Smooth muscle cell (in vitro differentiated cells): ENCODE data around the gene KCNMB2. TPM values are rescaled to one million over a fixed set of nuclear protein-coding genes. Genes with fewer than 3 reads are reported as not detected.

Experiments used
- DNase-seq: peaks from one replicate; lab custom pipeline; 2025; ENCODE audit not compliant: unreplicated experiment; lab: John Stamatoyannopoulos, UW
- H2AFZ ChIP-seq: fragments of 200-600 bp; sonication (generic); 2 replicates; pipeline ENCODE4 v1.6.0; 2016; ENCODE audit warnings: antibody characterized with exemption, low read depth, mild to moderate bottlenecking
- H3F3A ChIP-seq: fragments of 200-600 bp; sonication (generic); 2 replicates; pipeline ENCODE4 v1.6.0; 2017; ENCODE audit warnings: antibody characterized with exemption, low read depth
- H3K27ac ChIP-seq: fragments of 200-600 bp; sonication (generic); 2 replicates; pipeline ENCODE4 v1.5.1; 2016; ENCODE audit warnings: low read depth, mild to moderate bottlenecking
- H3K27me3 ChIP-seq: fragments of 200-600 bp; sonication (generic); 2 replicates; pipeline ENCODE4 v1.6.1; 2016; ENCODE audit warnings: low read depth, mild to moderate bottlenecking
- H3K36me3 ChIP-seq: fragments of 200-600 bp; sonication (generic); 2 replicates; pipeline ENCODE4 v1.5.1; 2016; ENCODE audit warnings: low read depth
- H3K4me1 ChIP-seq: fragments of 200-600 bp; sonication (generic); 2 replicates; pipeline ENCODE4 v1.5.1; 2016; ENCODE audit warnings: low read depth
- H3K4me2 ChIP-seq: fragments of 200-600 bp; sonication (generic); 2 replicates; pipeline ENCODE4 v1.6.0; 2016; ENCODE audit warnings: mild to moderate bottlenecking
- H3K4me3 ChIP-seq: fragments of 200-600 bp; sonication (generic); 2 replicates; pipeline ENCODE4 v1.5.1; 2016; ENCODE audit warnings: mild to moderate bottlenecking
- H3K79me2 ChIP-seq: fragments of 200-600 bp; sonication (generic); 2 replicates; pipeline ENCODE4 v1.6.0; 2016; ENCODE audit warnings: low read depth, mild to moderate bottlenecking
- H3K9ac ChIP-seq: fragments of 200-600 bp; sonication (generic); 2 replicates; pipeline ENCODE4 v1.6.0; 2016; ENCODE audit warnings: low read depth
- H3K9me3 ChIP-seq: fragments of 200-600 bp; sonication (generic); replicated peaks from 2 replicates; pipeline ENCODE4 v1.5.1; 2016; ENCODE audit warnings: low read depth
- H4K20me1 ChIP-seq: fragments of 200-600 bp; sonication (generic); 2 replicates; pipeline ENCODE4 v1.6.0; 2016; ENCODE audit warnings: low read depth
- WGBS: methylation state at CpG from one replicate; pipeline ENCODE4 v1.1.7; 2016; ENCODE audit warnings: low lambda C conversion rate; 5-methylcytosine and 5-hydroxymethylcytosine counted together
- polyA plus RNA-seq: library from polyadenylated mRNA; unstranded; fragments of >200 nt; fragmentation: Nextera tagmentation; extraction: Ambion mirVana; gene quantifications from 2 replicates; pipeline ENCODE4 v1.2.1, GENCODE V29; 2016
- total RNA-seq: library from RNA; depleted of rRNA; stranded (reverse); fragments of >200 nt; gene quantifications from 2 replicates; pipeline ENCODE4 v1.2.3, GENCODE V29; 2014
- TF ChIP-seq, protein P1 (sequence below): fragments of 200-600 bp; sonication (generic); IDR thresholded peaks from 2 replicates; pipeline ENCODE4 v1.5.1; 2017; ENCODE audit warnings: borderline replicate concordance, mild to moderate bottlenecking, antibody characterized with exemption; ENCODE audit not compliant: insufficient read depth, poor library complexity, severe bottlenecking

KCNMB2 gene
- total and polyA plus RNA-seq, 2 experiments from 2014 or later: 0.09 TPM; not detected in 1

DNA sequence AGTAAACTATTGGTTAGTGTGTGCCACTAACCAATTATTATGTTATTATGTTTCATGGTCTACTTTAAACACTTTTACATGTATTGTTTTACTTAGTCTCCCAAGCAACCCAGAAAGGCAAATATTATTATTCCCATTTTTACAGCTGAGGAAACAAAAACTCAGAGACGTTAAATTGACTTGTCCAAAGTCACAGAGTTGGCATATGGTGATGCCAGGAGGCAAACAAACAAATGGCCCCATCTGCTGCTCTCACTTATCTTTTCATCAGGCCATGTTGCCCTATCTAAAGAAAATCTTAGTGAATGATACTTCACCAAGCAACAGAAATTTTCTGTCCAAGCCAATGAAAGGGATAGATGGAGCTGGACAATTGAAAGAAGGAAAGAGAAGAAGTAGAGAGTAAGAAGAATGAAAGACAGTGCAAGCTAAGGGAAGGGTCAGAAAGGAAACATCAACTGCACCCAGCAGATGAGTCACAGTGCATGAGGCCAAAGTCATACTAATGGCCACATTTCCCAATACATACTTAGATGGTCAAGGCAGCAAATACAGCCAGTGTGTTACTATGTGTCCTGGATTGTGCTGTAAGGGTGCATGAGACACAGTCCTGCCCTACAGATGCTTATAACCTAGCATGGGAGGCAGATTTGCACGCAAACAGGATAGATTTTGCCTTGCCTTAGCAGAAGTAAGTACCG, 266.9 kb downstream of the KCNMB2 start:
- Histone ChIP-seq H3K36me3 (no peaks in the 10 kb centered on the region), H3F3A (no peaks in the 10 kb centered on the region), H3K27ac (no peak overlapping the region), H3K4me3 (no peak overlapping the region), H2AFZ (no peak overlapping the region), H3K4me1 (no peaks in the 10 kb centered on the region), H3K9me3 (no peaks in the 10 kb centered on the region), H3K4me2 (no peak overlapping the region), H4K20me1 (no peaks in the 10 kb centered on the region), H3K79me2 (no peaks in the 10 kb centered on the region), H3K27me3 (no peaks in the 10 kb centered on the region), H3K9ac (no peak overlapping the region)
- no peak for DNase-seq
- TF ChIP-seq, protein P1, sequence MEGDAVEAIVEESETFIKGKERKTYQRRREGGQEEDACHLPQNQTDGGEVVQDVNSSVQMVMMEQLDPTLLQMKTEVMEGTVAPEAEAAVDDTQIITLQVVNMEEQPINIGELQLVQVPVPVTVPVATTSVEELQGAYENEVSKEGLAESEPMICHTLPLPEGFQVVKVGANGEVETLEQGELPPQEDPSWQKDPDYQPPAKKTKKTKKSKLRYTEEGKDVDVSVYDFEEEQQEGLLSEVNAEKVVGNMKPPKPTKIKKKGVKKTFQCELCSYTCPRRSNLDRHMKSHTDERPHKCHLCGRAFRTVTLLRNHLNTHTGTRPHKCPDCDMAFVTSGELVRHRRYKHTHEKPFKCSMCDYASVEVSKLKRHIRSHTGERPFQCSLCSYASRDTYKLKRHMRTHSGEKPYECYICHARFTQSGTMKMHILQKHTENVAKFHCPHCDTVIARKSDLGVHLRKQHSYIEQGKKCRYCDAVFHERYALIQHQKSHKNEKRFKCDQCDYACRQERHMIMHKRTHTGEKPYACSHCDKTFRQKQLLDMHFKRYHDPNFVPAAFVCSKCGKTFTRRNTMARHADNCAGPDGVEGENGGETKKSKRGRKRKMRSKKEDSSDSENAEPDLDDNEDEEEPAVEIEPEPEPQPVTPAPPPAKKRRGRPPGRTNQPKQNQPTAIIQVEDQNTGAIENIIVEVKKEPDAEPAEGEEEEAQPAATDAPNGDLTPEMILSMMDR: no peak
- WGBS: 100% methylated on average over 3 of the region's 3 CpGs

DNA sequence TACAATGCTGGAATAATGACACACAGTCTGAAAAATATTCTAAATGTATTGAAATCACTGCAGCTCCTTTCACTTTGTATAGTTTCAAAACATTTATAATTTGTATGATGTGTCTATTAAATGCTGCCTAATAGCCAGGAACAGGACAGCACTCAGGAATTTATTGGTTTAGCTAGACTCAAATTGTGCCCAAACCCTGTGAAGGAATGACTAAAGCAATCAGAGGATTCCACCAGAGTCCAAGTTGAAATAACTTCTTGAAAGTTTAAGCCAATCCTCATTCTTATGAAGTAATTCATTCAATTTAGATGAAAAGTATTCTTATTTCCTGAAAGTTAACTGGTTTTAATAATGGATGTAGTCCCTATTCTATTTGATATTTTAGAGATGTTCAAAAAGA, 268.4 kb downstream of the KCNMB2 start:
- Histone ChIP-seq H3K4me1 (no peaks in the 10 kb centered on the region), H3K4me2 (no peak overlapping the region), H3F3A (no peaks in the 10 kb centered on the region), H4K20me1 (no peaks in the 10 kb centered on the region), H3K9me3 (no peaks in the 10 kb centered on the region), H3K9ac (no peak overlapping the region), H3K27ac (no peak overlapping the region), H2AFZ (no peak overlapping the region), H3K79me2 (no peaks in the 10 kb centered on the region), H3K36me3 (no peaks in the 10 kb centered on the region), H3K27me3 (no peaks in the 10 kb centered on the region), H3K4me3 (no peak overlapping the region)
- DNase-seq: no peak
- TF ChIP-seq, protein P1: no peak

DNA sequence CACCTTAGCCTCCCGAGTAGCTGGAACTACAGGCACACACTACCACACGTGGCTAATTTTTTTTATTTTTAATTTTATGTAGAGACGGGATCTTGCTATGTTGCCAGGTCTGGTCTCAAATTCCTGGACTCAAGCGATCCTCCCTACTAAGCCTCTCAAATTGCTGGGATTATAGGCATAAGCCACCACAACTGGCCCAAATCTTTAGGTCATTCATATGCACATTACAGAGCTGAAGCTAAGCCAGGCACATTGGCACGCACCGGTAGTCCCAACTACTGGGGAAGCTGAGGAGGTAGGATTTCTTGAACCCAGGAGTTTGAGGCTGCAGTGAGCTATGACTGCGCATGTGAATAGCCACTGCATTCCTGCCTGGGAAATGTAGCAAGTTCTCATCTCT, 269.5 kb downstream of the KCNMB2 start:
- 74% methylated on average over 7 of the region's 7 CpGs for WGBS
- TF ChIP-seq, protein P1: no peak
- no peak overlapping the region for H2AFZ ChIP-seq

GRCh38 chr3:178806651-178807050, 270.4 kb downstream of the KCNMB2 start:
- H3K4me1 ChIP-seq: no peaks in the 10 kb centered on the region
- no peak overlapping the region for H2AFZ ChIP-seq
- no peaks in the 10 kb centered on the region for H3K27me3 ChIP-seq
- no peaks in the 10 kb centered on the region for H3K79me2 ChIP-seq
- no peaks in the 10 kb centered on the region for H3K9me3 ChIP-seq
- no peaks in the 10 kb centered on the region for H4K20me1 ChIP-seq
- H3K4me2 ChIP-seq: no peak overlapping the region
- 78% methylated on average over 1 of the region's 1 CpG for WGBS
- TF ChIP-seq, protein P1: no peak
- no peak overlapping the region for H3K4me3 ChIP-seq
- no peak overlapping the region for H3K27ac ChIP-seq
- H3K36me3 ChIP-seq: no peaks in the 10 kb centered on the region
- no peak overlapping the region for H3K9ac ChIP-seq
- no peaks in the 10 kb centered on the region for H3F3A ChIP-seq
- DNase-seq: no peak

More for the DNA sequence above, 269.5 kb downstream of the KCNMB2 start:
- H3F3A ChIP-seq: no peaks in the 10 kb centered on the region
- no peak overlapping the region for H3K4me3 ChIP-seq
- no peak overlapping the region for H3K4me2 ChIP-seq
- H3K36me3 ChIP-seq: no peaks in the 10 kb centered on the region
- no peaks in the 10 kb centered on the region for H3K79me2 ChIP-seq
- H3K27me3 ChIP-seq: no peaks in the 10 kb centered on the region
- no peaks in the 10 kb centered on the region for H3K4me1 ChIP-seq
- H4K20me1 ChIP-seq: no peaks in the 10 kb centered on the region
- H3K27ac ChIP-seq: no peak overlapping the region
- no peak for DNase-seq
- H3K9ac ChIP-seq: no peak overlapping the region
- no peaks in the 10 kb centered on the region for H3K9me3 ChIP-seq
